ENCODE data around the gene SPATA33.
A peak's percentile ranks its signal among the peaks of the same experiment; 100 is the strongest.

SPATA33 gene

DNA sequence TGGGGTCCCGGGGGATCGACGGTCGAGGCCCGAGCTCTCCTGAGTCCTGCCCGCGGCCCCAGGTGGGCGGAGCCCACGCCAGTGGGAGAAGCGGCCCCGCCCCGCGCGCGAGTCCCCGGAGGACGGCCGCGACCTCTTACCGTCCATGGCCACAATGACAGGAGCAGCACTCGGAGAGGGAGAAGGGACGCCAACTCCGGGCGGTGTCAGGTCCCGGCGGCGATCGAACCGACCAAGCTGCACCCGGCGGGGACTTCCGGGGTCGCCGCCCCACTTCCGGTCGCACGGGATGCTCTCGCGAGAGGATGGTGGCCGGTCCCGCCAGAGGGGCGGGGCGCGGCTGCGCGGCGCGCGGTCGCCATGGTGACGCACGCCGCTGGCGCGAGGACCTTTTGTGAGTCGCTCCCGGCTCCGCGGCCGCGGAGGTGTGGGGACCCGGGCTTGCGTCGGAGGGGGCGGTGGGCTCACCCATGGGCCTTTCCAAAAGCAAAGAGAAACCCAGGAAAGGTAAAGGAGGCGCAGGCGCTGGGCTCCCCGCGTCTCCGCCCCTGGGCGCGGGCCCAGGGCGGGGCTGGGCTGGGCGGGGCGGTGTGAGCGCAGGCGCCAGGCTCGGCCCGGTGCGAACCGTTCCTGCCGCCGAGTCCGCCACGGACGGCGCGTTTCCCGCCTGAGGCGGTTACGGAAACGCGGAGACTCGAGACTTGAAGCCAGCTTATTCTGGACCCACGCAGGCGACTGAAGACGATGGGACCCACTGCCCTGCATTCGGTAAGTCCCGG, at the start of gene SPATA33, which contains the start of gene CHMP1A:
Gene SPATA33, plus strand, starts transcription at position 395 of the 779 bp plus-strand sequence. Its CDS starts 76 bp downstream, at position 471.
Gene CHMP1A, minus strand, starts transcription at position 267 of the 779 bp plus-strand sequence. Its CDS starts 120 bp downstream, at position 147.
- DNase-seq, result peak; percentile 81

DNA sequence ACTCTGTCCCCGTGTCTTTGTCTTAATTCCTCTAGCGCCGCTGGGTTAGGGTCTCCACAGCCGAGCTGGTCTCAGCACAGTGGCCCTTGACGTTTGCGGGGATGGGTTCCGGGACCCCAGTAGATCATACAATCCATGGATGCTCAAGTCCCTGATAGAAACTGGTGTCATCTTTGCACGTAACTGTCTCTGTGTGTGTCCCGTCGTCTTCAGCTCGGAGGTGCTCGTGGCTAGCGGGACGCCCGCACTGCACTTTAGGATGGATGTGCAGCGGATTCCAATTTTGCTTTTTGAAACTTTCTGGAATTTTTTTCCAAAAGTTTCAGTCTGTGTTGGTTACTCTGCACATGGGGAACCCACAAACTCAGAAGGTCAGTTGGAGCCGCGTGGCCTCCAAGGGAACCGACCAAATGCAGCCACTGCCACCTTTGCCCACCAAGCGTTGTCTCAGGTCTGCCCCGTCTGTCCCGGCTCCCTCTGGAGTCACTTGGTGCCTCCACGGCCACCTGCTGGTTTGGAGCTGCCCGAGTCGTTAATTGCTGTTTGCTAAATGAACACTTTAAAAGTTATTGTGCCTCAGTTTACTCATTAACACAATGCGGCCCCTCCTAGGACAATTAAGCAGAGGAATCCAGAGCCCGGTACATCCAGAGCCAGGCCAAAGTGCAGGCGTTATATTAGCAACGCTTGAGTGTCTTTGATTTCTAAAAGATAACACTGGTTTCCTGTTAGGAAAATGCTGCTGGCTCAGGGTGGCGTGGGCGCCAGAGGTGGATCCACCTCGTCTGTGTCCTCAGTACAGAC, 49.5 kb upstream of the SPATA33 start:
- DNase-seq, result no peak

GRCh38 chr16:89610108-89610453, 47.6 kb upstream of the SPATA33 start:
- no peak for DNase-seq

DNA sequence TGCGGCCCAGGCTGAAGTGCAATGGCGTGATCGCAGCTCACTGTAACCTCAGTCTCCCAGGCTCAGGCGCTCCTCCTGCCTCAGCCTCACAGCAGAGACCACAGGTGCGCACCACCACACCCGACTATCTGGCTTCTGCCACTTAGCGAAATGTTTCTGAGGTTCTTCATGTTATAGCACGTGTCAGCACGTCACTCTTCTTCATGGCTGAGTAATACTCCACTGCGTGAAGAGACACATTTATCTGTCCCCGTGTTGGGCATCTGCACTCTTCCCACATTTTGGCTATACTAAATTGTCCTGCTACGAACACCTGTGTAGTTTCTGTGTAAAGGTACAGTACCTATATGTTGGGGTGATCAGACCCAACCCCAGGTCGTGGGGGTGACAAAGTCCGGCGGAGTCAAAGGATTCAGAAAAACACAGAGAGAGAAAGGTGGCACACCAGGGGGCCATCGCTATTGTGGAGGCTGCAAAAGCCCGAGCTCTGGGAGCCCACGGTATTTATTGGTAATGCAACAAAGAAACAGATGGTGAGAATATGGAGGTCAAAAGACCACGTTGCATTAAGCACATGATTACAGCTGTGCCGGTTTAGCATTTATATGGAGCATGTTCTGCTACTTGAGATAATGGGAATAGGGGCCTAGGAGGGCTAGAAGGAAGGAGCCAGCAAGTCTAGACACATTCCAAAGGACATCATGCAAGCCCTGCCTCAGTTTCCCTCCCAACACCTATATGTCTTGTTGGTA, 45.0 kb upstream of the SPATA33 start:
- DNase-seq, result no peak

- no peak for DNase-seq
These were observed 44.2 kb upstream of the SPATA33 start, which contains the start of gene DPEP1 for GRCh38 chr16:89613231-89613953. DPEP1 (plus strand) TSS chr16:89613642; CDS start chr16:89630411, 16,769 bp downstream.

- DNase-seq, result no peak
These were observed 43.6 kb upstream of the SPATA33 start for GRCh38 chr16:89613954-89614459.

DNA sequence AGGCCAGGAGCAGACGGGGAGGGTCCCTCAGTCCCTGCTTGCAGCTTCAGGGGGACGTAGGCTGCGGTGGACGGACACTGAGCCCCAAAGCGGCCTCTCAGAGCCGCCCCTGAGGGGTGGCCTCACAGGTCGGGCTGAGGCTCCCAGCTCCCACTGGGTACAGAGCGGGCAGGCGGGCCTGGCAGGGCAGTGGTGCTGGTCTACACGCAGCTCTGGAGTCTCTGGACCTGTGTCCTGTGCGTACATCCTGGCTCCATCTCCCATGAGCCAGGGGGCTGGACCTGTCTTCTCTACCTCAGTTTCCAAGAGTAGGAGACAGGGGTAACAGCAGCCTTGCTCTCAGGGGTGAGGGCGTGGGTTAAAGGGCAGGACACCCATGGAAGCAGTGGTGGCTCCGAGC, 42.5 kb upstream of the SPATA33 start:
- no peak for DNase-seq

GRCh38 chr16:89615596-89616090, 42.0 kb upstream of the SPATA33 start:
- DNase-seq, result no peak

- no peak for DNase-seq
These were observed 41.0 kb upstream of the SPATA33 start for GRCh38 chr16:89616623-89617022.

GRCh38 chr16:89617036-89617435, 40.6 kb upstream of the SPATA33 start:
- no peak for DNase-seq

DNA sequence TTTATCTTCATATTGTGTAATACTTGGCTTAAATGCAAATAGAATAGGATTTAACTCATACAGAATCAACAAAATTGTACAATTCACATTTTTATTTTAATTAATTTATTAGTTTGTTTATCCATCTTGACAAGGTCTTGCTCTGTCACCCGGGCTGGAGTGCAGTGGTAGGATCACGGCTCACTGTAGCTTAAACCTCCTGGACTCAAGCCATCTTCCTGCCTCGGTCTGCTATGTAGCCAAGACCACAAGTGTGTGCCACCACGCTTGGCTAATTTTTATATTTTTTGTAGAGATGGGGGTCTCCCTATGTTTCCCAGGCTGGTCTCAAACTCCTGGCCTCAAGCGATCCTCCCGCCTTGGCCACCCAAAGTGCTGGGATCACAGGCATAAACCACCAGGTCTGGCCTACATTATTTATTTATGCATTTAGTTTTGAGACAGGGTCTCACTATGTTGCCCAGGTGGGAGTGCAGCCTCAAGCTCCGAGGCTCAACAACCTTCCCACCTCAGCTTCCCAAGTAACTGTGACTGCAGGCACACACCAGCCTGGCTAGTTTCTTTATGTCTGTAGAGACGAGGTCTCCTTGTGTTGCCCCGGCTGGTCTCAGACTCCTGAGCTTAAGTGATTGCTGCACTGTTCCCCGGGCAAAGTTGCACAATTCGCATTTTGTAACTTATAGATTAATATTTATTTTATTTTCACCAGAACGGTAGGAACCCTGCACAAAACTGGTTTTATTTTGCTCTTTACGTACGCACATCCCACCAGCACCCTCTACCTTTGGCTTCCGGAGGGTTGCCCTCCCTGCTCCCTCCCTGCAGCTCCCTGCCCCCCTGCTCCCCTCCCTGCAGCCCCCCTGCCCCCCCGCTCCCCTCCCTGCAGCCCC, 39.3 kb upstream of the SPATA33 start:
- peak; percentile 15 for DNase-seq

DNA sequence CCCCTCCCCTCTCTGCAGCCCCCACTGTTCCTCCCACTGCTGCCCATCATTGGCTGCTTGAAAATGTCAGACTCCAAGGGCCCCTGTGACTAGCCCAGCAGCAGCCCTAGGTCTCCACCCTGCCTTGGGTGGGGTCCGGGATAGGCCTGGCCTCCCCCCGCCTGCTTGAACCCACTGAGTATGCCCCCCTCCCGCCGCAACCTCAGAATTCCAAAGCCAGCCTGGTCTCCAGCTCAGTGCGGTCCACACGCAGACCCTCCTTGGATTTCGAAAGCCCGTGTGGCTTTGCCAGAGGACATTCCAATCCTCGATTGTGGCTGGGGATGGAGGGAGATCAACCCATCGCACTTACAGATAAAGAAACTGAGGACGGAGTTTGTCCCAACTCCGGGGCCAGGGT, 37.8 kb upstream of the SPATA33 start:
- no peak for DNase-seq

DNA sequence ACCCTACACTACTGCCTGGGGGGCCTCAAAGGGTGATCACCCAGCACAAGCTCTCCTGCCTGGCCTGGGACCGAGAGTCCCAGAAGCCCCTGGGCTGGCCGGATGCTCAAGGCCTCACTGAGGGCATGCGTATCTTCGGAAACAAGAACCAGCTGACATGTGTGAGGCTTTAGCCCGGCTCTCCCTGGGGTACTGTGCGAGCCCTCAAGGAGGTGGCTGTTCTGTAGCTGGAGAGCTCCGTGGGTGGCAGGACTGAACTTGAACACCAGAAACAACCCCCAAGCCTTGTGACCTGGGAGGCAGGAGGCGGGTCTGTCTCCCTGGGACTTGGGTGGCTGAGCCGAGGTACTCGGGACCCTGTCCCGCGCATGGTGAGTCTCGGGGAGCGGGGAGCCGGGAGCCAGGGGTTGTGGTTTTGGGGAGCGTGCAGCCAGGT, 37.2 kb upstream of the SPATA33 start:
- no peak for DNase-seq

DNA sequence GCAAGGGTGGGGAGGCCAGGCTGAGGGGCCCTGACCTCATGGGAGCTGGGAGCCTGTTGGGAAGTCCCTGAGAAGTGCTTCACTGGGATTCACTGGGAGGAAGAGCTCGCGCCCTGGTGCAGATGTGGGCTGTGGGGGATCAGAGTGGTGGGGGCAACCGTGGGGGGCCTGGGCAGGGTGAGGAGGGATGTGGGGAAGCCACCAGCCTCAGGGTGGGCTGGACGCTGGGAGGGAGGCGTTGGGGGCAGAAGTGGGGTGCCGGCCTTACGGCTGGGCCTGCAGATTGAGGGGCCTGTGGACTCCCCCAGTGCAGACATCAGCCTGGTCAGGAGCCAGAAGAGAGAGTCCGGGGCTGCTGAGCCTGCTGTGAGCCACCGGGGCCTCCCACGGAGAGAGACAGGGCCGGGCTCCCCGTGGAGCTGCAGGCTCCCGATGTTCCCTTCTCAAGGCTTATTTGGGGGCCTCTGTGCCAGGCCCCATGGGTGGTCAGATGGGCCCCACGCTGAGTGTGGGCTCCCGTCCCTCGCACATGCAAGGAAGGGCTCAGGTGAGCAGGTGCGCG, 36.4 kb upstream of the SPATA33 start:
- no peak for DNase-seq

- no peak for DNase-seq
These were observed 35.8 kb upstream of the SPATA33 start for GRCh38 chr16:89621698-89622409.

GRCh38 chr16:89623511-89624261, 34.0 kb upstream of the SPATA33 start:
- DNase-seq, result no peak

GRCh38 chr16:89624777-89625761, 32.6 kb upstream of the SPATA33 start:
- DNase-seq, result no peak

All from HCEC 1CT (cell line).